ENCODE data around the gene HCN3.
A peak's percentile ranks its signal among the peaks of the same experiment; 100 is the strongest.
"Not testable (repeated sequence)": the region's sequence is repeated elsewhere in the genome, so short reads cannot be mapped to it uniquely, and the experiment has no call there.

The HCN3 gene

GRCh38 chr1:155235375-155235774 is 41.9 kb upstream of the HCN3 start:
- H2AFZ ChIP-seq (ENCODE audit: low read length); H3K4me2 ChIP-seq (ENCODE audit: low read depth, low read length, poor library complexity, severe bottlenecking); H3F3A ChIP-seq (ENCODE audit: low read depth); H3K9me2 ChIP-seq (replicated peaks; ENCODE audit: low read depth, low read length); H3K4me1 ChIP-seq (ENCODE audit: insufficient read depth, low read length, poor library complexity, severe bottlenecking); H3K79me2 ChIP-seq (ENCODE audit: insufficient read depth, low read length); H4K20me1 ChIP-seq (ENCODE audit: insufficient read depth, low read length, poor library complexity, severe bottlenecking); H3K36me3 ChIP-seq (ENCODE audit: insufficient read depth, low read length); H3K4me3 ChIP-seq (ENCODE audit: low read length, poor library complexity, severe bottlenecking); H3K9me3 ChIP-seq (ENCODE audit: insufficient read depth, low read depth, low read length); H3K27me3 ChIP-seq (ENCODE audit: insufficient read depth, low read length, poor library complexity, severe bottlenecking); H3K9ac ChIP-seq (ENCODE audit: low read depth, low read length, poor library complexity, severe bottlenecking): not testable (repeated sequence)

GRCh38 chr1:155236451-155236850 is 40.8 kb upstream of the HCN3 start:
- H3K36me3 ChIP-seq (ENCODE audit: insufficient read depth, low read length), result no peaks in the 10 kb centered on the region
- H3F3A ChIP-seq (ENCODE audit: low read depth), result no peaks in the 10 kb centered on the region
- H3K4me1 ChIP-seq (ENCODE audit: insufficient read depth, low read length, poor library complexity, severe bottlenecking), result peaks cover 6% of the 10 kb centered on the region
- no peaks in the 10 kb centered on the region for H3K9me2 ChIP-seq (replicated peaks; ENCODE audit: low read depth, low read length)
- H3K9ac ChIP-seq (ENCODE audit: low read depth, low read length, poor library complexity, severe bottlenecking), result no peak overlapping the region
- no peak overlapping the region for H3K4me3 ChIP-seq (ENCODE audit: low read length, poor library complexity, severe bottlenecking)
- no peak overlapping the region for H2AFZ ChIP-seq (ENCODE audit: low read length)
- H3K27me3 ChIP-seq (ENCODE audit: insufficient read depth, low read length, poor library complexity, severe bottlenecking), result no peaks in the 10 kb centered on the region
- TF ChIP-seq CTCF (conservative IDR thresholded peaks at IDR 0.05; ENCODE audit: low read length), result no peak
- TF ChIP-seq EZH2phosphoT487 (IDR thresholded peaks at IDR 0.05; ENCODE audit: borderline replicate concordance), result no peak
- H3K9me3 ChIP-seq (ENCODE audit: insufficient read depth, low read depth, low read length), result no peaks in the 10 kb centered on the region
- H3K79me2 ChIP-seq (ENCODE audit: insufficient read depth, low read length), result no peaks in the 10 kb centered on the region
- no peak overlapping the region for H3K4me2 ChIP-seq (ENCODE audit: low read depth, low read length, poor library complexity, severe bottlenecking)
- no peaks in the 10 kb centered on the region for H4K20me1 ChIP-seq (ENCODE audit: insufficient read depth, low read length, poor library complexity, severe bottlenecking)

DNA sequence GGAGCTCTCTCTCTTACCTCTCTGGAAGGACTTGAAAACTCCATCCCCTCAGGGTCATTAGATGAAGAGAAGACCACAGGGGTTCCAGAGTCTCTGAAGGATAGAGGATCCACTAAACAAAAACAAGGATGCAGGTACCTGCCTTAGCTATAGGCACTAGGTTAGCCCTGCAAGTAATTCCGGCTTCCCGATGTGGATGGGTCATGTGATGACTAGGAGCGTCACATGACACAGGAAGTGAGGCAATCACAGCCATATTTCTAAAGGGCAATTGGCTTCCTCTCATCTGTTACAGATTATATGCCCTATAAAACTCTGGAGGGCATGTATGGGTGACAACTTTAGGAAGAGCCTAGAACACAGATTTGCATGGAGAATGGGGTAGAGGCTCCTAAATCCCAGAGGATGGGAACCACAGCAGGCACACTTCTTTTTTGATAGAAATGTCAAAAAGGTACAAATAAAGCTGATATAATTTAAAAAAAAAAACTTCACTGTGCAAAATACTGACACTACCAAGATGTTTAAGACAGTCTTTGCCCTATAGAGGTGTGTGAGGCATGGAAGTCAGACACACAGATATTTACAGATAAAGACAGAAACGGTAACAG is 36.1 kb upstream of the HCN3 start:
- peaks cover 24% of the 10 kb centered on the region for H3K79me2 ChIP-seq (ENCODE audit: insufficient read depth, low read length)
- no peaks in the 10 kb centered on the region for H4K20me1 ChIP-seq (ENCODE audit: insufficient read depth, low read length, poor library complexity, severe bottlenecking)
- H3F3A ChIP-seq (ENCODE audit: low read depth), result 0 out of 2 replicates have a peak, but pooled peaks cover 4% of the 10 kb centered on the region
- peak overlapping the region; percentile 56 for H3K9ac ChIP-seq (ENCODE audit: low read depth, low read length, poor library complexity, severe bottlenecking)
- no peaks in the 10 kb centered on the region for H3K9me2 ChIP-seq (replicated peaks; ENCODE audit: low read depth, low read length)
- H3K4me3 ChIP-seq (ENCODE audit: low read length, poor library complexity, severe bottlenecking), result peak overlapping the region; percentile 76
- no peak for TF ChIP-seq CTCF (conservative IDR thresholded peaks at IDR 0.05; ENCODE audit: low read length)
- no peak for TF ChIP-seq EZH2phosphoT487 (IDR thresholded peaks at IDR 0.05; ENCODE audit: borderline replicate concordance)
- peak overlapping the region; percentile 90 for H3K4me2 ChIP-seq (ENCODE audit: low read depth, low read length, poor library complexity, severe bottlenecking)
- H3K36me3 ChIP-seq (ENCODE audit: insufficient read depth, low read length), result no peaks in the 10 kb centered on the region
- H3K4me1 ChIP-seq (ENCODE audit: insufficient read depth, low read length, poor library complexity, severe bottlenecking), result peaks cover 29% of the 10 kb centered on the region
- H3K9me3 ChIP-seq (ENCODE audit: insufficient read depth, low read depth, low read length), result no peaks in the 10 kb centered on the region
- H3K27me3 ChIP-seq (ENCODE audit: insufficient read depth, low read length, poor library complexity, severe bottlenecking), result no peaks in the 10 kb centered on the region
- no peak overlapping the region for H2AFZ ChIP-seq (ENCODE audit: low read length)

GRCh38 chr1:155241841-155242264 is 35.4 kb upstream of the HCN3 start:
- no peak overlapping the region for H2AFZ ChIP-seq (ENCODE audit: low read length)
- 0 out of 2 replicates have a peak, but pooled peaks cover 4% of the 10 kb centered on the region for H3F3A ChIP-seq (ENCODE audit: low read depth)
- no peak for TF ChIP-seq EZH2phosphoT487 (IDR thresholded peaks at IDR 0.05; ENCODE audit: borderline replicate concordance)
- no peak for TF ChIP-seq CTCF (conservative IDR thresholded peaks at IDR 0.05; ENCODE audit: low read length)
- H3K4me3 ChIP-seq (ENCODE audit: low read length, poor library complexity, severe bottlenecking), result peak overlapping the region; percentile 76
- H3K4me2 ChIP-seq (ENCODE audit: low read depth, low read length, poor library complexity, severe bottlenecking), result peak overlapping the region; percentile 90
- peaks cover 29% of the 10 kb centered on the region for H3K4me1 ChIP-seq (ENCODE audit: insufficient read depth, low read length, poor library complexity, severe bottlenecking)
- H3K79me2 ChIP-seq (ENCODE audit: insufficient read depth, low read length), result peaks cover 24% of the 10 kb centered on the region
- no peaks in the 10 kb centered on the region for H3K27me3 ChIP-seq (ENCODE audit: insufficient read depth, low read length, poor library complexity, severe bottlenecking)
- no peaks in the 10 kb centered on the region for H3K36me3 ChIP-seq (ENCODE audit: insufficient read depth, low read length)
- no peaks in the 10 kb centered on the region for H3K9me3 ChIP-seq (ENCODE audit: insufficient read depth, low read depth, low read length)
- no peaks in the 10 kb centered on the region for H3K9me2 ChIP-seq (replicated peaks; ENCODE audit: low read depth, low read length)
- H4K20me1 ChIP-seq (ENCODE audit: insufficient read depth, low read length, poor library complexity, severe bottlenecking), result no peaks in the 10 kb centered on the region
- peak overlapping the region; percentile 29 for H3K9ac ChIP-seq (ENCODE audit: low read depth, low read length, poor library complexity, severe bottlenecking)

Measured in Loucy (cell line).